Right ventricle myocardium superior (tissue), 1 donor: ENCODE data around the gene PLXNB3. TPM values are rescaled to one million over a fixed set of nuclear protein-coding genes. Genes with fewer than 3 reads are reported as not detected.

Experiments
- ATAC-seq: fragments of 200-7000 bp; cut with Tn5 transposase; one replicate; pipeline ENCODE4 v1.9.1; 2020; ENCODE audit warnings: mild to moderate bottlenecking; ENCODE audit not compliant: poor library complexity
- DNase-seq: peaks from one replicate; pipeline ENCODE4 v3.0.0-alpha.2; 2020
- intact Hi-C: fragments of 100-400 bp; cut with DNase I; formaldehyde crosslinking; loops from one replicate; pipeline ENCODE4 v1.11.2; 2022
- total RNA-seq: library from RNA; stranded (reverse); fragmentation: NEBNext Ultra II Directional; extraction: Animal tissue kit (Norgen Biotek cat#: 25700); gene quantifications from one replicate; pipeline ENCODE4 v1.2.1, GENCODE V29; 2021
- donor health status: DM: no; HTN: yes; CAD: no; lungs with severe emphysema.

Gene PLXNB3
- total RNA-seq, 1 donor from 2014 or later = 1.5 TPM

GRCh38 chrX:153820601-153821000 is 56.6 kb downstream of the PLXNB3 start:
- intact Hi-C loops = no loop called here
- ATAC-seq (no peak), DNase-seq (no peak)

GRCh38 chrX:153821066-153821465 is 57.0 kb downstream of the PLXNB3 start:
- ATAC-seq = no peak
- DNase-seq = no peak
- intact Hi-C loops = no loop called here

- no peak for ATAC-seq
- DNase-seq = no peak
- intact Hi-C loops = no loop called here
Observed at GRCh38 chrX:153824348-153824747, 60.3 kb downstream of the PLXNB3 start.

DNA sequence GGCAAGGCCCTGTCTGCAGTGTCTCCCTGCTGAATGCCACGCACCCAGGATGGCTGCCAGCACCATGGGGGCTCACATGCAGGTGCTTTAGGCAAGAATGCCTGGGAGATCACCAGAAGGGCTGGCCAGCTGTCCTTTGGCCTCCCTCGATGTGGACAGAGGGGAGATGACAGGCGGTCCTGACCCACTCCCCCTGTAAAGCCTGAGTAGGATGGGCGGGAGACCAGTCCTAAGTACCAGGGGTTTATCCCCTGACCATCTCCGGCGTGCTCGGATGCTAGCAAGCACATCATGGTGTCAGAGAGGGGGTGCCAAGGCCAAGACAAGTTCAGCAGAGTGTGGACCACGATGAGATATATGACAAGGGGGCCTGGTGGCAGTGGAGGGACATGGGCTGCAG is 61.0 kb downstream of the PLXNB3 start:
- intact Hi-C loops = no loop called here
- ATAC-seq (no peak), DNase-seq (no peak)

Other genes with a start within 250 kb of the PLXNB3 start
- gene ATP2B3, start 246.6 kb upstream of the PLXNB3 start, total RNA-seq = not detected
- gene CCNQ, start 165.1 kb upstream of the PLXNB3 start, total RNA-seq = 40.7 TPM
- gene DUSP9, start 117.0 kb upstream of the PLXNB3 start, total RNA-seq = not detected
- gene PNCK, start 90.4 kb upstream of the PLXNB3 start, total RNA-seq = 8.1 TPM
- 192 TPM for gene SLC6A8, start 76.3 kb upstream of the PLXNB3 start, total RNA-seq
- 86.4 TPM for gene BCAP31, start 39.9 kb upstream of the PLXNB3 start, total RNA-seq
- 14.7 TPM for gene ABCD1, start 39.4 kb upstream of the PLXNB3 start, total RNA-seq
- 38.0 TPM for gene SRPK3, start 16.8 kb downstream of the PLXNB3 start, total RNA-seq
- gene IDH3G, start 30.1 kb downstream of the PLXNB3 start, total RNA-seq = 76.9 TPM
- gene SSR4, start 30.4 kb downstream of the PLXNB3 start, total RNA-seq = 129 TPM
- gene PDZD4, start 66.3 kb downstream of the PLXNB3 start, total RNA-seq = 2.6 TPM
- 5.3 TPM for gene L1CAM, start 121.9 kb downstream of the PLXNB3 start, total RNA-seq
- 4.1 TPM for gene AVPR2, start 140.4 kb downstream of the PLXNB3 start, total RNA-seq
- gene ARHGAP4, start 162.0 kb downstream of the PLXNB3 start, total RNA-seq = 10.3 TPM
- gene NAA10, start 170.8 kb downstream of the PLXNB3 start, total RNA-seq = 70.4 TPM
- gene RENBP, start 180.4 kb downstream of the PLXNB3 start, total RNA-seq = 11.1 TPM
- 24.7 TPM for gene HCFC1, start 207.6 kb downstream of the PLXNB3 start, total RNA-seq
- 7.1 TPM for gene TMEM187, start 208.5 kb downstream of the PLXNB3 start, total RNA-seq